Measurements from ENCODE around the gene UQCRH.

UQCRH gene

GRCh38 chr1:46303038-46303871 lies at the start of gene UQCRH, which contains the start of gene LRRC41:
Gene UQCRH, plus strand, starts transcription at chr1:46303698. Its CDS starts 69 bp downstream, at chr1:46303767.
Gene LRRC41, minus strand, starts transcription at chr1:46303616. Its CDS starts 294 bp downstream, at chr1:46303322.
- peak; percentile 99 for DNase-seq (ENCODE audit: low spot score)

GRCh38 chr1:46254668-46255067 lies 48.8 kb upstream of the UQCRH start:
- no peak for DNase-seq (ENCODE audit: low spot score)

- no peak for DNase-seq (ENCODE audit: low spot score)
Observed at GRCh38 chr1:46256523-46256922, 47.0 kb upstream of the UQCRH start.

- DNase-seq (ENCODE audit: low spot score): no peak
Observed at GRCh38 chr1:46262508-46262907, 41.0 kb upstream of the UQCRH start.

GRCh38 chr1:46263146-46263545 lies 40.4 kb upstream of the UQCRH start:
- no peak for DNase-seq (ENCODE audit: low spot score)

- DNase-seq (ENCODE audit: low spot score): no peak
Observed at GRCh38 chr1:46268578-46268977, 34.9 kb upstream of the UQCRH start.

- DNase-seq (ENCODE audit: low spot score): no peak
Observed at GRCh38 chr1:46274225-46275029, 29.1 kb upstream of the UQCRH start.

GRCh38 chr1:46275030-46275337 lies 28.5 kb upstream of the UQCRH start:
- DNase-seq (ENCODE audit: low spot score): no peak

- no peak for DNase-seq (ENCODE audit: low spot score)
Observed at GRCh38 chr1:46277658-46278373, 25.7 kb upstream of the UQCRH start.

- no peak for DNase-seq (ENCODE audit: low spot score)
Observed at GRCh38 chr1:46278807-46279206, 24.7 kb upstream of the UQCRH start.

- no peak for DNase-seq (ENCODE audit: low spot score)
Observed at GRCh38 chr1:46280092-46280491, 23.4 kb upstream of the UQCRH start.

GRCh38 chr1:46281021-46281420 lies 22.5 kb upstream of the UQCRH start:
- DNase-seq (ENCODE audit: low spot score): no peak

- DNase-seq (ENCODE audit: low spot score): no peak
Observed at GRCh38 chr1:46284058-46284457, 19.4 kb upstream of the UQCRH start.

- no peak for DNase-seq (ENCODE audit: low spot score)
Observed at GRCh38 chr1:46284597-46285564, 18.6 kb upstream of the UQCRH start.

- peak; percentile 37 for DNase-seq (ENCODE audit: low spot score)
Observed at GRCh38 chr1:46285730-46286477, 17.6 kb upstream of the UQCRH start.

GRCh38 chr1:46288485-46289133 lies 14.9 kb upstream of the UQCRH start:
- DNase-seq (ENCODE audit: low spot score): no peak

GRCh38 chr1:46289134-46289494 lies 14.4 kb upstream of the UQCRH start:
- no peak for DNase-seq (ENCODE audit: low spot score)

GRCh38 chr1:46289976-46290375 lies 13.5 kb upstream of the UQCRH start:
- DNase-seq (ENCODE audit: low spot score): no peak

- no peak for DNase-seq (ENCODE audit: low spot score)
Observed at GRCh38 chr1:46295306-46295705, 8.2 kb upstream of the UQCRH start.

GRCh38 chr1:46298387-46298786 lies 5.1 kb upstream of the UQCRH start:
- DNase-seq (ENCODE audit: low spot score): no peak

Data from RKO (cell line).